KOPT-K1 (cell line): ENCODE data around the gene PSAP.

Source experiments
- H3K27ac ChIP-seq: fragments of 200-600 bp; sonication (generic); 2 replicates; pipeline ENCODE4 v1.5.1; 2016; ENCODE audit warnings: antibody characterized with exemption, mild to moderate bottlenecking, low read depth, low read length; ENCODE audit not compliant: poor library complexity, severe bottlenecking
- H3K36me3 ChIP-seq: fragments of 200-600 bp; sonication (generic); 2 replicates; pipeline ENCODE4 v1.5.1; 2017; ENCODE audit warnings: antibody characterized with exemption, mild to moderate bottlenecking, low read length, moderate library complexity; ENCODE audit not compliant: insufficient read depth
- H3K9me3 ChIP-seq: fragments of 200-600 bp; sonication (generic); 2 replicates; pipeline ENCODE4 v1.5.1; 2017; ENCODE audit warnings: antibody characterized with exemption, low read length, mild to moderate bottlenecking; ENCODE audit not compliant: insufficient read depth, poor library complexity, severe bottlenecking

PSAP gene

DNA sequence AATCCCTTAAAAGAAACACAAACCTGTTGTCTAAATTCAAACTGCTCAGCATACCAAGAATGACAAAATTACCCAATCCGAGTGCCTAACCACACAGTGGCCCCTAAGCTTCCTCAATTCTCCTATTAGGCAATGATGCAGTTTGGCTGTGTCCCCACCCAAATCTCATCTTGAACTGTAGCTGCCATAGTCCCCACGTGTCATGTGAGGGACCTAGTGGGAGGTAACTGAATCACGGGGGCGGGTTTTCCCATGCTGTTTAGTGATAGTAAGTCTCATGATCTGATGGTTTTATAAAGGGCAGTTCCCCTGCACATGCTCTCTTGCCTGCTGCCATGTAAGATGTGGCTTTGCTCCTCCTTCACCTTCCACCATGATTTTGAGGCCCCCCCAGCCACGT, 21.9 kb downstream of the PSAP start:
- Histone ChIP-seq H3K27ac (no peak overlapping the region), H3K9me3 (no peaks in the 10 kb centered on the region), H3K36me3 (peaks cover 99% of the 10 kb centered on the region)

DNA sequence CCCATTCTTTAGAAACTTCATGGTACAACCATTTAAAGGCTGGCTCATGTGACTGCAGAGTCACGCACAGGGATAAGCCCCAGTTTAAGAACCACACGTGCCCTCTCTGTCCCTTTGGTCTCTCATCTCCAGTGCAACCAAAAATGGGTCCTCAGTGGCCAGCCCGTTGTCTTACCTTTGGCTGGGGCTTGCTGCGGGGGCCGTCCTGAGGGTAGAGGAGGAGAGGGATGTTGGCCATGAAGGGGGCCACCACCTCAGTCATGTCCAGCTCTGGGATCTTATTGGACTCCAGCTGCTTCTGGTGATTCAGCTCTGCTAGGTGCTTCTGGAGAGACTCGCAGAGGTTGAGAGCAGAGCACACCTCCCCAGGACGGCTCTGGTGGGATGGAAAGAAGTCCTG, 22.3 kb downstream of the PSAP start:
- Histone ChIP-seq H3K27ac (no peak overlapping the region), H3K9me3 (no peaks in the 10 kb centered on the region), H3K36me3 (peaks cover 99% of the 10 kb centered on the region)

DNA sequence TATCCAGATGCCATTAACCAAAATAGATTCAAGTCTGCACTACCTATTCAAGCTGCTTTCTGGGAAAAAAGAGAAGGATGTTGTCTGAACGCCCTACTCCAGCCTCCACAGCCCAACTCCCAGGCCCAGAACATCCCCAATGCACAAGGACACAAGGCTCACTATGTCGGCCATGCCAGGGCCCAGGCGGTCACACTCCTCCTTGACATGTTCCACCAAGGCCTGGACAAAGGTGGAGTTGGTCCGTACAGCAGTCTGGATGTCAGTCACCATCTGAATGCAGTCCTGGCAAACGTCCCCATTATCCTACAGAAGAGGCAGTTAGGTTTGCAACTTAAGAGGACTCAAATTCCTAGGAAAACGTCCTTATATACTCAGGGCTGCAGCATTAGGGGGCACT, 23.2 kb downstream of the PSAP start:
- Histone ChIP-seq H3K27ac (no peak overlapping the region), H3K36me3 (peaks cover 99% of the 10 kb centered on the region), H3K9me3 (no peaks in the 10 kb centered on the region)

DNA sequence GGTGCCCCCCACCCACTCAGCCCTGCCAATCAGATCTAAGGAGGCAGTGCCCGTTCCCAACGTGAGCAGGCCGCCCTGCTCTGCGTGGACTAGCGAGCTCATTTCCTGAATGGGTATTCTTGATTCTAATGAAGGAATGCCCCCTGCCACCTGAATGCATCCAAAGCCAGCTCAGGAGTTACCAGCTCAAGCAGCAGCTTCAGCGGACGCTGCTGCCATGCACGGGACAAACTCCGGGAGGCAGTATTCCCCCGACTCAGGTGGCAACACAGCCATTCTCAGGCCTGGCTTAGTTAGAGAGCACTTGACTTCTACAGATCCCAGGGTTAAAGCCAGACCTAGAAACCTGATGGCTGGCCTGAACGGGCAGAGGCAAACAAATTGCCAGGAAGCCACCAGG, 25.8 kb downstream of the PSAP start:
- Histone ChIP-seq H3K36me3 (peaks cover 99% of the 10 kb centered on the region), H3K9me3 (no peaks in the 10 kb centered on the region), H3K27ac (no peak overlapping the region)

DNA sequence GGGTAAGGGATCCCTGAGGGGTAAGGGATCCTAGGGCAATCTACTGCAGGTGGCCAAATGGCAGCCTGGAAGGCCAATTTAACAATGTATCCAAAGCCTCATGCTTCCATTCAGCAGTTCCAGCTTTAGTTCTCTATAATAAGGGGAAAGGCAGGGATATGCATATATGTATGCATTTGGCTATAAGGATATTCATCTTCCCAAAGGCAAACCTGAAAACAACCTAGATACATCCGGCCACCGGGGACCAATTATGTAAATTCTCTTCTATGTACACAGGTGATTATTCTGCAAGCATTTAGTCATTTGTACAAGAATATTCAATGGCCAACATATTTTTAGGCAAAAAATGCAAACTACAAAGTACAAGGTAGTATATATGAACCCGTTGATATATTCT, 26.7 kb downstream of the PSAP start:
- H3K27ac ChIP-seq: no peak overlapping the region
- H3K9me3 ChIP-seq: no peaks in the 10 kb centered on the region
- peaks cover 99% of the 10 kb centered on the region for H3K36me3 ChIP-seq

DNA sequence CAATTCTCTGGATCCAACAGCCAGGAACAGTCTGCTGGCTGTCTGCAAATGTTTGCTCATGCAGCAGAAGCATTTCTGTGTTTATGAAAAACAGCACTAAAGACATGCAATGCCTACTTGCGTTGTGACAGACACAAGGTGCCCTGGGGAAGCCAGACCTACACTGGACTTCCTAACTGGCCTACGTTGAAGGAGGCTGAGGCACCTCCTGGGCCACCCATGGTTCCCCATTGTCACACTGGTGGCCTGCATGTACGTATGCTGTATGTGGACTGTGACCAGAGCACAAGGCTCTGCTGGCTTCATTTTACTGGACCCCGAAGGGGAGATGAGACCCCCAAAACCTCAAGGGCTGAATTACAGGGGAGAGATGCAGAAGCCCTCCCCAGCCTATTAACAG, 27.7 kb downstream of the PSAP start:
- Histone ChIP-seq H3K27ac (no peak overlapping the region), H3K9me3 (no peaks in the 10 kb centered on the region), H3K36me3 (peaks cover 99% of the 10 kb centered on the region)

DNA sequence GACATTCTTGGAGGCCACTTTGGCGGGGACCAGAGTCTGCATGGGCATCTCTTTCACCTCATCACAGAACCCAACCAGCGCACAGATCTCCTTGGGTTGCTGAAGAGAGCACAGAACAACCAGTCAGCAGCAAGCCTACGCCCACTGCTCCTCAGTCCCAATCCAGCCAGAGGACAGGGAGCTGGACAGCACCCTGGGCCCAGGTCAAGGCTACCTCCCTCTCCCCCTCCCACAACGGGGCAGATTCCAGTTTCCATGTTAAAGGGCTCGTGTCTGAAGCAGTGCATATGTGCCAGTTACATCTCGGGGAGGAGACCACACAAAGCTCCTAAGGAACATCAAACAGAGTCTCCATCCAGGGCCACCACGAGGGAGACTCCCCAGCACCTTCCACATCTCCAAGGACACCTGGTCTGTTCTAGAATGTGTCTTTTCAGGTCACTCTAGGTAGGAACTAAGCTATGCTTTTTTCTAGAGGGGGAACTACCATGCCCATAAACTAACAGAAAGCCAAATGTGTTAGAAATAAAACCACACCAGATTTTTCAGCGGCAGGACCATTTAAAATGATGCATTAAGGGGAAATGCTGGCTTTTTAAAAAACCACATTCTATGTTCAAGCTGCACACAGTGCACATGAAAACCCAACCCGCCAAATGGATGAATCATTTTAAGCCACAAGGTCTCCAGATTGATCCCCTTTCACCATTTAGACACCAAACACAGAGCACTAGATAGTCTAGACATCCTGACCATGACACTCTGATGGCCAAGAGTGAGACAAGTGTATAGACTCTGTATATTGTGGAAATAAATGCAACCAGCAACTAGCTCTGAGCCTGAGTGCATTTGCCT, 28.9 kb downstream of the PSAP start:
- Histone ChIP-seq H3K9me3 (no peaks in the 10 kb centered on the region), H3K27ac (no peak overlapping the region), H3K36me3 (peaks cover 100% of the 10 kb centered on the region)

DNA sequence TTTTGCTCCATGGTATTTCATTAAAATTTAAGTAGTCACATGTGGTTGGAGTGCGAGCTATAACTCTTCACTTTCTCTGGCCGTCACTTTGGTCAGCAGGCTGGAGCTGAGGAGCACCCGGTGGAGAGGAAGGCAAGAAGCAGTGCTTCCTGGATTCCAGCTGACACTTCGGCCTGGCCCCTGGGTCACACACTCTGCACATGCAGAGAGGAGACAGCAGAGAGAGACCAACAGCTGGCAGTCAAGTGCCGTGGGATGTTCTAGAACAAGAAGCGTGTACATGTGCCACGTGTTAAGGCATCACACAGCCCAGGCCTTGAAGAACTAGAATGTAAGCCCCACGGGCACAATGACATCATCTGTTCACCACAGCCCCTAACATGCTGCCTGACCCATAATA, 30.1 kb downstream of the PSAP start:
- Histone ChIP-seq H3K36me3 (peaks cover 100% of the 10 kb centered on the region), H3K27ac (no peak overlapping the region), H3K9me3 (no peaks in the 10 kb centered on the region)

DNA sequence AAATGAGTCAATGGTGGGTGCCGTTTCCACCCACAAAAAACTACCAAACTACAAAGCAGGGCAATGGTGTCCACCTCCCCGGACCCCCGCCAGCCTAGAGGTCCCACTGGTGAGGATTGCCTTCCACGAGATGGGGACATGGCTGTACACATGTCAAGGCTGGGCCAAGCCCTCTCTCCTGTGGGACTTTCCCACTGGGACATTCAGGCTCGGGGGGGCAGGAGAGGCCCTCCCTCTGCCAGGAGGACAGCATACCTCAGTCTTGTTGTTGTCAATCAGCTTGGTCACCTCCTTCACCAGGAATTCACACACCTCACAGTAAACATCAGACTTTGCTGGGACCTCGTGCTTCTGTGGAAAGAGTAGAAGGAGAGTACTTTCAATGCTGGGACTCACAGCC, 31.1 kb downstream of the PSAP start:
- Histone ChIP-seq H3K9me3 (no peaks in the 10 kb centered on the region), H3K27ac (no peak overlapping the region), H3K36me3 (peaks cover 100% of the 10 kb centered on the region)

DNA sequence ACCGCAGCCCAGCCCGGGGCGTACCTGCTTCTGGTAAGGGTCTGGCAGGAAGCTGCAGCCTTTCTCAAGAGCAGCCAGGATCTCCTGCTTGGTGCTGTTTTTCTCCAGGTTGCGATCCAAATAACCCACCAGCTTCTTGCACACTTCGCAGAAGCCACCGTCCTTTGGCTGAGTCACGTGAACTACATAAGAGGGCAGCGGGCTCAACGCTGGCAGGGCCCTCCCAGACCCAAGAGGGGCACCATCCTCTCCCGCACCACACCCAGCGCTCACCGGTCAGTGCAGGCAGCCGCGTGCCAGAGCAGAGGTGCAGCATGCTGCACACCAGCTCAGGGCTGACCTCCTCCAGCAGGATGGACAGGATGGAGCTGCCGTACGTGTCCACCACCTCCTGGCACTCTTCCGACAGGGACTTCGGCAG, 31.6 kb downstream of the PSAP start:
- peaks cover 100% of the 10 kb centered on the region for H3K36me3 ChIP-seq
- no peaks in the 10 kb centered on the region for H3K9me3 ChIP-seq
- no peak overlapping the region for H3K27ac ChIP-seq

DNA sequence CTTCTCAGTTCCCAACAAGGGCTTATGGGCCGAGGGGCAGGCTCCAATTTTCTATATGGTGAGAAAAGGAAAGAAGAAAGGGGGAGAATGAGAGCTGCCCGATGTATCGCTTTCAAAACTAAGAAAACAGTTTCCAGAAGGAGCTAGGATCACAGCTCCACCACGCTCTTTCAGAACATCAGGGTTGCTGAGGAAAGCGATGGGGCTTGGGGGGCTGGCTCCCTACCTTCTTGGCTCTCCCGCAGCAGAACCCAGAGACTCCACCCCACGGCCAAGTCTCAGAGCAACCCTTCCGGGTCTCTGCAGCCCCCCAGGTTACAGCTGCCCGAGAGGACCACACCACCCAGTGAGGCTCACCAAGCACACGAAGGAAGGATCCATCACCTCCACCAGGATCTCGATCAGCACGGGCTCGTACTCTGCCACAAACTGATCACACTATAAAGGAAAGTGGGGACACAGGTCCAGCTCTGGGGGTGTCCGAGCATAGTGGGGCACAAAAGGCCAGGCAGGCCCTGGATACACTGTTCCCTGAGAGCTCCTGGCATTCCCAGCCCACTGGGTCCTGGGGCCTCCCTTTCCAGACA, 32.3 kb downstream of the PSAP start:
- Histone ChIP-seq H3K27ac (no peak overlapping the region), H3K9me3 (no peaks in the 10 kb centered on the region), H3K36me3 (peaks cover 100% of the 10 kb centered on the region)

DNA sequence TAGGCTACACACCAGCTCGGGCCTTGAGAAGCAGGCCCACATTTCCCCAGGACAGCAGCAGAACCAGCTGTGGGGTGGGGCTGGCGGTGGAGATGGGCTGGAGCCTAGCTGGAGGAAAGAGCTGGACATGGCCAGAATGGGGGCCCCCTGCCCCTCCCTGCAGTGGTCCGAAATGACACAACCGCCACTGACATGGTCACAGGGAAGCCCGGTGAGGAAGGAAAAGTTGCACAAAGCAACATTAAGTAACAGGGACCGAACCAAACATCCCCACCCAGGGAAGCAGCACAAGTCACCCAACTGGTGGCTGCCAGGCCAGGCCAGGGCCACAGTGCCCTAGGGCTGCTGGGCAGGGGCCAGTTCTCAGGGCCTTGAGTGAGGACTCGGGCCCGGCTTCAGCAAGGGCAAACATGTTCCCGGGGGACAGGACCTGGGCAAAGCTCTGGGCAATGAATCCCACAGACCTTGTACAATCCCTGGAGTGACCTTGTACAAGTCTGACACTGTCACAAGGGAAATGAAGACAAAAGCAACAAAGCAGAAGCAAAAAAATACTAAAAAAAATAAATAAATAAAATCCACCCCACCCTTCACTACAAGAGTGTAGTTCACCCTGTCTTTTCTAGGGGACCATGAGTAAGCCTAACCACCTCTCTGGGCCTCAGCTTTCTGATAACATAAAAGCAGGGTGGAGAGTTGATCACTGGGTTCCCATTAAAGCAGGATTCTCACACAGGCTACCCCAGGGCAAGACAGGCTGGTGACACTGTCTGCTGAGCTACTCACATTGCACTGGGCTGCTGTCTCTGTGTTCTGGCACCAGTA, 33.0 kb downstream of the PSAP start:
- no peaks in the 10 kb centered on the region for H3K9me3 ChIP-seq
- H3K36me3 ChIP-seq: peaks cover 100% of the 10 kb centered on the region
- no peak overlapping the region for H3K27ac ChIP-seq

DNA sequence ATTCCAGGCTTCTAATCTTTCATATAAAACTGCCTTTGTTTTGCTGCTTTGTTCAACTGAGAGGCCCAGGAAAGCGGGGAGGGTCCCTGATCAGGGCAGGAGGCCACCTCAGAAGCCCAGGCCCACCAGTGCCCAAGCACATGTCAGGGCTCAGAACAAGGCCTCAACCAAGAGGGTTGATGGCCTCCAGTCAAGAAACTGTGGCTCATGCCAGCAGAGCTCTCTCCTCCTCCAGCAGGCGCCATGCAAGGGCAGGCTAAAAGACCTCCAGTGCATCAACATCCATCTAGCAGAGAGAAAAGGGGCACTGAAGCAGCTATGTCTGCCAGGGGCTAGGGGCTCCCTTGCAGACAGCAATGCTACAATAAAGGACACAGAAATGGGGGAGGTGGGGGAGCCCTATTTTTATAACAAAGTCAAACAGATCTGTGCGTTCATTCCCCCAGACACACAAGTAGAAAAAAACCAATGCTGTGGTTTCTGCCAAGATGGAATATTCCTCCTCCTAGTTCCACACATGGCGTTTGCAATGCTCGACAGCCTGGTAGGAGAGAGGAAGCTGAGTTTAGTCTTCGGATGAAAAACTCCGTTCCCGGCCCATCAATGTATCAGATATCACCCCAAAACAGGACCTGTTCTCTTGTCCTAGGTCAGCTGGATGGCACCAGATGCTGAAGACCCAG, 34.0 kb downstream of the PSAP start:
- H3K27ac ChIP-seq: no peak overlapping the region
- H3K9me3 ChIP-seq: no peaks in the 10 kb centered on the region
- peaks cover 98% of the 10 kb centered on the region for H3K36me3 ChIP-seq

DNA sequence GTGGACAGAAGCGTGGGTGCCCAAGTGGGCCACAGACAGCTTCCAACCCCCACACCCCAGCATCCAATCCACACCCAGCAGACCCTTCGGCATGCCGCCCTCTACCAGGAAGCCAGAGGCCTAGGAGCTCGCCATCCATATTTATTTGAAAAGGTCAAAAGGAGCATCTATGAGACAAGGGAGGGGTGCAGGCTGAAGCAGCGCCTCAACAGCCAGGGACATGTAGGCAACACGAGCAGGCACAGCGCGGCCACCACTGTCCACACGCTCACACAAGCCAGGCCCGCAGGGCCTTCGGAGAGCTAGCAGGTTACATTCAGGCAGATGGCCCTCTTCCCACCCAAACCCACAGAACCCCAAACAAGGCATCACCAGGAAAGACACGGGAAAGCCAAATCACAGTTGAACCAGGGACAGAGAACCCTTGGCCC, 34.6 kb downstream of the PSAP start:
- Histone ChIP-seq H3K9me3 (no peaks in the 10 kb centered on the region), H3K27ac (no peak overlapping the region), H3K36me3 (peaks cover 91% of the 10 kb centered on the region)
